PC-3 (cell line): ENCODE measurements around the gene GPC3. TPM values are rescaled to one million over a fixed set of nuclear protein-coding genes. Genes with fewer than 3 reads are reported as not detected.
A peak's percentile ranks its signal among the peaks of the same experiment; 100 is the strongest.

Experiments used
- ATAC-seq: fragments of 200-7000 bp; cut with Tn5 transposase; 2 replicates; pipeline ENCODE4 v1.9.1; 2020; ENCODE audit warnings: mild to moderate bottlenecking, moderate library complexity
- BruUV-seq: library from RNA; stranded (reverse); fragments of 400-500 nt; replicated peaks from 2 replicates; lab custom pipeline; 2021; lab: Mats Ljungman, UMichigan
- CTCF ChIA-PET: fragments of 300-600 bp; sonication (Branson Sonifier 250); formaldehyde crosslinking; loops from one replicate; lab custom pipeline; 2022; ENCODE audit warnings: antibody characterized with exemption; lab: Charles Lee
- POLR2A ChIA-PET: fragments of 300-600 bp; sonication (Branson Sonifier 250); formaldehyde crosslinking; loops from one replicate; lab custom pipeline; 2022; ENCODE audit warnings: antibody characterized with exemption; ENCODE audit not compliant: unreplicated experiment; lab: Charles Lee
- DNase-seq: peaks from one replicate; pipeline ENCODE4 v3.0.0-alpha.2; 2015
- H2AFZ ChIP-seq: fragments of 300-600 bp; sonication (generic); 2 replicates; pipeline ENCODE4 v1.6.0; 2016; ENCODE audit warnings: antibody characterized with exemption, low read length
- H3F3A ChIP-seq: fragments of 300-600 bp; sonication (generic); one replicate; pipeline ENCODE4 v1.6.0; 2017; ENCODE audit warnings: antibody characterized with exemption, low read length, control low read depth, mild to moderate bottlenecking; ENCODE audit not compliant: unreplicated experiment
- H3K27ac ChIP-seq: fragments of 300-600 bp; sonication (generic); 2 replicates; pipeline ENCODE4 v1.5.1; 2016; ENCODE audit warnings: mild to moderate bottlenecking, low read length
- H3K27me3 ChIP-seq: fragments of 300-600 bp; sonication (generic); 2 replicates; pipeline ENCODE4 v1.6.1; 2016; ENCODE audit warnings: low read length, mixed read lengths
- H3K36me3 ChIP-seq: fragments of 300-600 bp; sonication (generic); 2 replicates; pipeline ENCODE4 v1.6.1; 2016; ENCODE audit warnings: low read depth, mixed run types, low read length, mixed read lengths
- H3K4me1 ChIP-seq: fragments of 300-600 bp; sonication (generic); 2 replicates; pipeline ENCODE4 v1.5.1; 2016; ENCODE audit warnings: low read length; ENCODE audit not compliant: insufficient read depth
- H3K4me2 ChIP-seq: fragments of 300-600 bp; sonication (generic); 2 replicates; pipeline ENCODE4 v1.6.0; 2016; ENCODE audit warnings: low read length
- H3K4me3 ChIP-seq: fragments of 300-600 bp; sonication (generic); 2 replicates; pipeline ENCODE4 v1.5.1; 2016; ENCODE audit warnings: mild to moderate bottlenecking, low read length, mixed read lengths
- H3K79me2 ChIP-seq: fragments of 300-600 bp; sonication (generic); 2 replicates; pipeline ENCODE4 v1.6.1; 2017; ENCODE audit warnings: low read length, mixed read lengths
- H3K9ac ChIP-seq: fragments of 300-600 bp; sonication (generic); 2 replicates; pipeline ENCODE4 v1.6.0; 2016; ENCODE audit warnings: mild to moderate bottlenecking, low read length
- H3K9me2 ChIP-seq: fragments of 300-600 bp; sonication (generic); replicated peaks from 2 replicates; pipeline ENCODE4 v1.6.1; 2016; ENCODE audit warnings: mixed run types, low read length, mixed read lengths
- H3K9me3 ChIP-seq: fragments of 300-600 bp; sonication (generic); 2 replicates; pipeline ENCODE4 v1.6.1; 2016; ENCODE audit warnings: low read length, mixed read lengths
- H4K20me1 ChIP-seq: fragments of 300-600 bp; sonication (generic); 2 replicates; pipeline ENCODE4 v1.6.1; 2016; ENCODE audit warnings: low read length, mixed read lengths
- CTCF ChIP-seq: fragments of 300-600 bp; sonication (generic); conservative IDR thresholded peaks from 2 replicates; pipeline ENCODE4 v1.5.1; 2017; ENCODE audit warnings: antibody characterized with exemption, low read depth, mild to moderate bottlenecking, low read length
- EZH2 ChIP-seq: fragments of 300-600 bp; sonication (generic); IDR thresholded peaks from one replicate; pipeline ENCODE4 v1.6.1; 2017; ENCODE audit warnings: antibody characterized with exemption, mild to moderate bottlenecking, low read length; ENCODE audit not compliant: unreplicated experiment
- EZH2phosphoT487 ChIP-seq: fragments of 300-600 bp; sonication (generic); IDR thresholded peaks from 2 replicates; pipeline ENCODE4 v1.6.1; 2018; ENCODE audit warnings: mild to moderate bottlenecking, antibody characterized with exemption, low read length, borderline replicate concordance
- intact Hi-C: fragments of 100-400 bp; cut with micrococcal nuclease; formaldehyde crosslinking; loops from 2 replicates; pipeline ENCODE4 v1.9.0; 2023
- total RNA-seq: library from RNA; depleted of rRNA; stranded (reverse); fragments of >200 nt; gene quantifications from 2 replicates; pipeline ENCODE4 v1.2.3, GENCODE V29; 2014

Gene GPC3
- total RNA-seq, 1 experiment from 2014 or later: not detected

GRCh38 chrX:133654811-133655210 is 330.6 kb downstream of the GPC3 start:
- POLR2A ChIA-PET: no interaction called here
- peaks cover 33% of the 10 kb centered on the region for H3K4me1 ChIP-seq
- H3K9me3 ChIP-seq: no peaks in the 10 kb centered on the region
- intact Hi-C loops: no loop called here
- H3K4me3 ChIP-seq: no peak overlapping the region
- no peaks in the 10 kb centered on the region for H3F3A ChIP-seq
- ATAC-seq: no peak
- no peaks in the 10 kb centered on the region for H3K79me2 ChIP-seq
- H3K9ac ChIP-seq: no peak overlapping the region
- no peaks in the 10 kb centered on the region for H3K9me2 ChIP-seq
- TF ChIP-seq EZH2phosphoT487 (no peak), CTCF (no peak), EZH2 (no peak)
- H3K27me3 ChIP-seq: no peaks in the 10 kb centered on the region
- DNase-seq: peak; percentile 28
- H3K27ac ChIP-seq: no peak overlapping the region
- CTCF ChIA-PET: no interaction called here
- no TSS peak for BruUV-seq
- no peak overlapping the region for H2AFZ ChIP-seq
- no peaks in the 10 kb centered on the region for H4K20me1 ChIP-seq
- no peaks in the 10 kb centered on the region for H3K36me3 ChIP-seq
- no peak overlapping the region for H3K4me2 ChIP-seq

GRCh38 chrX:133653358-133653757 is 332.0 kb downstream of the GPC3 start:
- no peaks in the 10 kb centered on the region for H4K20me1 ChIP-seq
- no peaks in the 10 kb centered on the region for H3K36me3 ChIP-seq
- no peaks in the 10 kb centered on the region for H3K27me3 ChIP-seq
- peaks cover 19% of the 10 kb centered on the region for H3K4me1 ChIP-seq
- no peak overlapping the region for H3K4me3 ChIP-seq
- DNase-seq (peak; percentile 45), ATAC-seq (peak; percentile 33)
- H2AFZ ChIP-seq: no peak overlapping the region
- CTCF ChIA-PET: no interaction called here
- H3K9me2 ChIP-seq: no peaks in the 10 kb centered on the region
- POLR2A ChIA-PET: no interaction called here
- peak overlapping the region; percentile 37; the same call in 1 of the 2 replicates for H3K4me2 ChIP-seq
- no peaks in the 10 kb centered on the region for H3F3A ChIP-seq
- H3K79me2 ChIP-seq: no peaks in the 10 kb centered on the region
- H3K9ac ChIP-seq: no peak overlapping the region
- intact Hi-C loops: no loop called here
- no TSS peak for BruUV-seq
- no peak overlapping the region for H3K27ac ChIP-seq
- no peaks in the 10 kb centered on the region for H3K9me3 ChIP-seq
- TF ChIP-seq CTCF (no peak), EZH2phosphoT487 (no peak), EZH2 (no peak)

- ATAC-seq: no peak
- BruUV-seq: no TSS peak
- H3K4me1 ChIP-seq: peaks cover 15% of the 10 kb centered on the region
- intact Hi-C loops: no loop called here
- H3K9me3 ChIP-seq: no peaks in the 10 kb centered on the region
- ChIA-PET CTCF (no interaction called here), POLR2A (no interaction called here)
- H4K20me1 ChIP-seq: no peaks in the 10 kb centered on the region
- no peak for DNase-seq
- no peak overlapping the region for H3K4me2 ChIP-seq
- H3K36me3 ChIP-seq: no peaks in the 10 kb centered on the region
- no peak overlapping the region for H3K4me3 ChIP-seq
- no peaks in the 10 kb centered on the region for H3K79me2 ChIP-seq
- H3K9ac ChIP-seq: no peak overlapping the region
- no peak overlapping the region for H3K27ac ChIP-seq
- H2AFZ ChIP-seq: no peak overlapping the region
- no peaks in the 10 kb centered on the region for H3F3A ChIP-seq
- TF ChIP-seq EZH2 (no peak), EZH2phosphoT487 (no peak), CTCF (no peak)
- H3K9me2 ChIP-seq: no peaks in the 10 kb centered on the region
- H3K27me3 ChIP-seq: no peaks in the 10 kb centered on the region
Measured at GRCh38 chrX:133652185-133652584, 333.2 kb downstream of the GPC3 start.
